H9 (cell line): Measurements from ENCODE around the gene CDH20. TPM values are rescaled to one million over a fixed set of nuclear protein-coding genes. Genes with fewer than 3 reads are reported as not detected.

Experiments
- DNase-seq: peaks from one replicate; pipeline ENCODE4 v3.0.0-alpha.2; 2017
- H2AFZ ChIP-seq: one replicate; pipeline ENCODE4 v1.6.1; 2013; ENCODE audit warnings: mild to moderate bottlenecking, low read length, control low read depth, moderate library complexity
- H2AK5ac ChIP-seq: 2 replicates; pipeline ENCODE4 v1.6.1; 2013; ENCODE audit warnings: low read length, control low read depth, mixed read lengths; ENCODE audit not compliant: insufficient read length
- H2BK120ac ChIP-seq: one replicate; pipeline ENCODE4 v1.6.1; 2013; ENCODE audit warnings: low read depth, mild to moderate bottlenecking, low read length, control low read depth, inconsistent platforms; ENCODE audit not compliant: poor library complexity, severe bottlenecking
- H2BK12ac ChIP-seq: 2 replicates; pipeline ENCODE4 v1.6.1; 2013; ENCODE audit warnings: low read length, control low read depth, mixed read lengths, low read depth; ENCODE audit not compliant: insufficient read length
- H2BK15ac ChIP-seq: 2 replicates; pipeline ENCODE4 v1.6.1; 2013; ENCODE audit warnings: low read depth, low read length, control low read depth
- H2BK20ac ChIP-seq: one replicate; pipeline ENCODE4 v1.6.1; 2013; ENCODE audit warnings: low read depth, mild to moderate bottlenecking, low read length, control low read depth, inconsistent platforms; ENCODE audit not compliant: poor library complexity, severe bottlenecking
- H2BK5ac ChIP-seq: 2 replicates; pipeline ENCODE4 v1.6.1; 2013; ENCODE audit warnings: low read length, control low read depth, mixed read lengths; ENCODE audit not compliant: insufficient read length
- H3K14ac ChIP-seq: 2 replicates; pipeline ENCODE4 v1.6.1; 2013; ENCODE audit warnings: low read length, control low read depth; ENCODE audit not compliant: insufficient read depth
- H3K18ac ChIP-seq: 2 replicates; pipeline ENCODE4 v1.6.1; 2013; ENCODE audit warnings: low read depth, mild to moderate bottlenecking, mixed read lengths, low read length, control low read depth; ENCODE audit not compliant: insufficient read length
- H3K23ac ChIP-seq: 2 replicates; pipeline ENCODE4 v1.6.1; 2013; ENCODE audit warnings: low read length, control low read depth, mixed read lengths, low read depth; ENCODE audit not compliant: insufficient read length
- H3K23me2 ChIP-seq: 2 replicates; pipeline ENCODE4 v1.6.1; 2013; ENCODE audit warnings: low read depth, mild to moderate bottlenecking, mixed read lengths, low read length, control low read depth; ENCODE audit not compliant: insufficient read length, poor library complexity, severe bottlenecking
- H3K27ac ChIP-seq: 2 replicates; pipeline ENCODE4 v1.5.1; 2013; ENCODE audit warnings: low read length, control low read depth, mixed read lengths, low read depth; ENCODE audit not compliant: insufficient read length
- H3K27me3 ChIP-seq: 2 replicates; pipeline ENCODE4 v1.6.1; 2013; ENCODE audit warnings: low read length, control low read depth, inconsistent platforms; ENCODE audit not compliant: insufficient read depth
- H3K4ac ChIP-seq: 2 replicates; pipeline ENCODE4 v1.6.1; 2013; ENCODE audit warnings: low read depth, mild to moderate bottlenecking, control low read depth, inconsistent platforms, low read length, moderate library complexity
- H3K4me1 ChIP-seq: 2 replicates; pipeline ENCODE4 v1.6.1; 2013; ENCODE audit warnings: low read length, control low read depth, inconsistent platforms; ENCODE audit not compliant: insufficient read depth
- H3K4me2 ChIP-seq: 2 replicates; pipeline ENCODE4 v1.6.1; 2013; ENCODE audit warnings: low read length, control low read depth, mixed read lengths; ENCODE audit not compliant: insufficient read length, insufficient read depth
- H3K56ac ChIP-seq: 2 replicates; pipeline ENCODE4 v1.6.1; 2013; ENCODE audit warnings: low read depth, mild to moderate bottlenecking, mixed read lengths, low read length, control low read depth; ENCODE audit not compliant: insufficient read length
- H3K79me1 ChIP-seq: 2 replicates; pipeline ENCODE4 v1.6.1; 2013; ENCODE audit warnings: low read depth, mild to moderate bottlenecking, moderate library complexity, low read length, control low read depth, inconsistent platforms; ENCODE audit not compliant: insufficient read depth, poor library complexity, severe bottlenecking
- H3K79me2 ChIP-seq: 2 replicates; pipeline ENCODE4 v1.6.1; 2013; ENCODE audit warnings: low read length, control low read depth, inconsistent platforms; ENCODE audit not compliant: insufficient read depth
- H3K9ac ChIP-seq: 2 replicates; pipeline ENCODE4 v1.6.1; 2013; ENCODE audit warnings: low read length, control low read depth, mixed read lengths; ENCODE audit not compliant: insufficient read length; ENCODE audit errors: extremely low read depth
- H3K9me3 ChIP-seq: one replicate; pipeline ENCODE4 v1.6.1; 2013; ENCODE audit warnings: low read depth, low read length, inconsistent platforms; ENCODE audit not compliant: control insufficient read depth
- H3T11ph ChIP-seq: one replicate; pipeline ENCODE4 v1.6.1; 2013; ENCODE audit warnings: mild to moderate bottlenecking, low read length, control low read depth, inconsistent platforms
- H4K20me1 ChIP-seq: one replicate; pipeline ENCODE4 v1.6.1; 2013; ENCODE audit not compliant: control insufficient read depth, insufficient read length, insufficient read depth
- H4K5ac ChIP-seq: 2 replicates; pipeline ENCODE4 v1.6.1; 2013; ENCODE audit warnings: low read depth, mild to moderate bottlenecking, mixed read lengths, low read length, control low read depth; ENCODE audit not compliant: insufficient read length
- H4K8ac ChIP-seq: replicated peaks from 2 replicates; pipeline ENCODE4 v1.6.1; 2013; ENCODE audit warnings: low read length, control low read depth, mixed read lengths, low read depth; ENCODE audit not compliant: insufficient read length
- H4K91ac ChIP-seq: 2 replicates; pipeline ENCODE4 v1.6.1; 2013; ENCODE audit warnings: low read depth, mild to moderate bottlenecking, moderate library complexity, mixed read lengths, low read length, control low read depth; ENCODE audit not compliant: insufficient read length
- H3K27ac Mint-ChIP-seq, 3 experiments: 2 replicates in 2 of 3; 3 replicates in 1 of 3; pipeline ENCODE4 v1.8.0; 2020 to 2021; ENCODE audit warnings: mixed read lengths in 3 of 3, mild to moderate bottlenecking in 1 of 3, moderate library complexity in 1 of 3
- H3K27me3 Mint-ChIP-seq: 2 replicates; pipeline ENCODE4 v1.8.0; 2021; ENCODE audit warnings: low read depth, mild to moderate bottlenecking, moderate library complexity, mixed read lengths
- H3K36me3 Mint-ChIP-seq, 3 experiments: 2 replicates in 2 of 3; 3 replicates in 1 of 3; pipeline ENCODE4 v1.8.0; 2020 to 2021; ENCODE audit warnings: low read depth in 3 of 3, mixed read lengths in 3 of 3; ENCODE audit not compliant: insufficient read depth in 1 of 3
- H3K4me1 Mint-ChIP-seq, 2 experiments: 2 replicates each; pipeline ENCODE4 v1.8.0; 2020; ENCODE audit warnings: mixed read lengths in 2 of 2
- H3K4me3 Mint-ChIP-seq, 2 experiments: 2 replicates in 1 of 2; 3 replicates in 1 of 2; pipeline ENCODE4 v1.8.0; 2020 to 2021; ENCODE audit warnings: mild to moderate bottlenecking in 2 of 2, mixed read lengths in 2 of 2, moderate library complexity in 1 of 2
- H3K9me3 Mint-ChIP-seq, 2 experiments: 2 replicates in 1 of 2; 3 replicates in 1 of 2; pipeline ENCODE4 v1.8.0; 2020; ENCODE audit warnings: mild to moderate bottlenecking in 2 of 2, mixed read lengths in 2 of 2, moderate library complexity in 1 of 2
- total RNA-seq: library from RNA; stranded (reverse); gene quantifications from 2 replicates; pipeline ENCODE4 v1.2.1, GENCODE V29; 2021
- TF ChIP-seq, protein P1 (sequence below): fragments of 200-600 bp; sonication (generic); conservative IDR thresholded peaks from 3 replicates; pipeline ENCODE4 v1.8.0; 2021; ENCODE audit warnings: antibody characterized with exemption, mild to moderate bottlenecking

The CDH20 gene
- total RNA-seq, 1 experiment from 2014 or later: not detected

DNA sequence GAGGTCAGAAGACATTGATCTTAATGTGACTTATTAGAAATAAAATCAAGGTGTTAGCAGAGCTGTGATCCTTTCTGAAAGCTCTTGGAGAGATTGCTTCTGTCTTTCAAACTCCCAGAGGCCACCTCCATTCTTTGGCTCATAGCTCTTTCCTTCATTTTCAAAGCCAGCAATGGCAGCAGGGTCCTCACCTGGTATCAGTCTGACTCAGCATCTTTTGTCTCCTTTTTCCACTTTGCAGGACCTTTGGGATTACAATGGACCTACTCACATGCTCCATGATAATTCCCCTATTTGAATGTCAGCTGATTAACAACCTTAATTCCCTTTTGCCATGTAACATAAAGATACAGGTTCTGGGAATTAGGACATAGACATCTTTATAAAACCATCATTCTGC lies 6.8 kb upstream of the CDH20 start:
- Histone ChIP-seq H2BK15ac (no peak overlapping the region), H3K18ac (no peak overlapping the region), H3K27ac (no peak overlapping the region), H3K27me3 (no peaks in the 10 kb centered on the region), H3K23ac (no peak overlapping the region), H2AFZ (no peak overlapping the region), H2BK20ac (no peak overlapping the region), H3K9ac (no peak overlapping the region), H3T11ph (no peak overlapping the region), H3K79me1 (no peaks in the 10 kb centered on the region), H3K14ac (no peak overlapping the region), H4K5ac (no peak overlapping the region), H4K91ac (no peak overlapping the region), H3K9me3 (no peaks in the 10 kb centered on the region), H4K8ac (no peak overlapping the region), H3K4ac (no peak overlapping the region), H3K4me1 (no peaks in the 10 kb centered on the region), H3K4me2 (no peak overlapping the region), H2BK12ac (no peak overlapping the region), H4K20me1 (no peaks in the 10 kb centered on the region), H3K56ac (no peak overlapping the region), H3K79me2 (no peaks in the 10 kb centered on the region), H2BK120ac (no peak overlapping the region), H3K23me2 (no peaks in the 10 kb centered on the region), H2BK5ac (no peak overlapping the region), H2AK5ac (no peak overlapping the region)
- TF ChIP-seq, protein P1, sequence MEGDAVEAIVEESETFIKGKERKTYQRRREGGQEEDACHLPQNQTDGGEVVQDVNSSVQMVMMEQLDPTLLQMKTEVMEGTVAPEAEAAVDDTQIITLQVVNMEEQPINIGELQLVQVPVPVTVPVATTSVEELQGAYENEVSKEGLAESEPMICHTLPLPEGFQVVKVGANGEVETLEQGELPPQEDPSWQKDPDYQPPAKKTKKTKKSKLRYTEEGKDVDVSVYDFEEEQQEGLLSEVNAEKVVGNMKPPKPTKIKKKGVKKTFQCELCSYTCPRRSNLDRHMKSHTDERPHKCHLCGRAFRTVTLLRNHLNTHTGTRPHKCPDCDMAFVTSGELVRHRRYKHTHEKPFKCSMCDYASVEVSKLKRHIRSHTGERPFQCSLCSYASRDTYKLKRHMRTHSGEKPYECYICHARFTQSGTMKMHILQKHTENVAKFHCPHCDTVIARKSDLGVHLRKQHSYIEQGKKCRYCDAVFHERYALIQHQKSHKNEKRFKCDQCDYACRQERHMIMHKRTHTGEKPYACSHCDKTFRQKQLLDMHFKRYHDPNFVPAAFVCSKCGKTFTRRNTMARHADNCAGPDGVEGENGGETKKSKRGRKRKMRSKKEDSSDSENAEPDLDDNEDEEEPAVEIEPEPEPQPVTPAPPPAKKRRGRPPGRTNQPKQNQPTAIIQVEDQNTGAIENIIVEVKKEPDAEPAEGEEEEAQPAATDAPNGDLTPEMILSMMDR: no peak
- Mint-ChIP-seq H3K27ac (no peak overlapping the region), H3K4me1 (no peaks in the 10 kb centered on the region; a peak in 1 of 4 replicates), H3K36me3 (peaks cover 0 to 2% (median 0%) of the 10 kb centered on the region in 3 experiments; a peak in 1 of 7 replicates), H3K9me3 (no peaks in the 10 kb centered on the region), H3K27me3 (peaks cover 3% of the 10 kb centered on the region), H3K4me3 (no peak overlapping the region)
- no peak for DNase-seq
